OCI-LY7 (cell line): ENCODE results near the gene CPD. TPM values are rescaled to one million over a fixed set of nuclear protein-coding genes. Genes with fewer than 3 reads are reported as not detected.
"Not testable (repeated sequence)": the region's sequence is repeated elsewhere in the genome, so short reads cannot be mapped to it uniquely, and the experiment has no call there.

Experiments
- BruUV-seq: library from RNA; stranded (reverse); fragments of 400-500 nt; replicated peaks from 2 replicates; lab custom pipeline; 2021; lab: Mats Ljungman, UMichigan
- CTCF ChIA-PET: fragments of 300-600 bp; sonication (Branson Sonifier 250); formaldehyde crosslinking; loops from one replicate; lab custom pipeline; 2022; ENCODE audit warnings: antibody characterized with exemption; ENCODE audit not compliant: unreplicated experiment; lab: Charles Lee
- POLR2A ChIA-PET: fragments of 300-600 bp; sonication (Branson Sonifier 250); formaldehyde crosslinking; loops from one replicate; lab custom pipeline; 2022; ENCODE audit warnings: antibody characterized with exemption; lab: Charles Lee
- DNase-seq: peaks from one replicate; pipeline ENCODE4 v3.0.0-alpha.2; 2015; ENCODE audit warnings: low spot score
- H2AFZ ChIP-seq: fragments of 200-600 bp; sonication (generic), shearing (Covaris generic); 2 replicates; pipeline ENCODE4 v1.6.1; 2014; ENCODE audit warnings: mild to moderate bottlenecking, antibody characterized with exemption, low read length, moderate library complexity
- H3K27ac ChIP-seq: fragments of 200-600 bp; sonication (generic); 2 replicates; pipeline ENCODE4 v1.5.1; 2014; ENCODE audit warnings: mixed run types, low read depth, mild to moderate bottlenecking, moderate library complexity, low read length, inconsistent platforms; ENCODE audit not compliant: poor library complexity, severe bottlenecking
- H3K36me3 ChIP-seq: fragments of 200-600 bp; sonication (generic); 2 replicates; pipeline ENCODE4 v1.6.1; 2014; ENCODE audit warnings: mild to moderate bottlenecking, antibody characterized with exemption, low read length, moderate library complexity, mixed read lengths; ENCODE audit not compliant: insufficient read depth
- H3K4me1 ChIP-seq: fragments of 200-600 bp; sonication (generic); 2 replicates; pipeline ENCODE4 v1.5.1; 2014; ENCODE audit warnings: mild to moderate bottlenecking, low read length; ENCODE audit not compliant: insufficient read depth, poor library complexity, severe bottlenecking
- H3K4me2 ChIP-seq: fragments of 200-600 bp; sonication (generic); 2 replicates; pipeline ENCODE4 v1.6.1; 2014; ENCODE audit warnings: mild to moderate bottlenecking, low read length
- H3K4me3 ChIP-seq: fragments of 200-600 bp; sonication (generic); 2 replicates; pipeline ENCODE4 v1.5.1; 2014; ENCODE audit warnings: mild to moderate bottlenecking, low read depth, low read length; ENCODE audit not compliant: poor library complexity, severe bottlenecking
- H3K79me2 ChIP-seq: fragments of 200-600 bp; sonication (generic); 2 replicates; pipeline ENCODE4 v1.6.1; 2016; ENCODE audit warnings: low read depth, mild to moderate bottlenecking, low read length, moderate library complexity, mixed read lengths; ENCODE audit not compliant: insufficient read depth
- H3K9me2 ChIP-seq: fragments of 200-600 bp; sonication (generic); 2 replicates; pipeline ENCODE4 v1.6.1; 2016; ENCODE audit warnings: mild to moderate bottlenecking, low read length, mixed read lengths; ENCODE audit not compliant: insufficient read depth
- H3K9me3 ChIP-seq: fragments of 200-600 bp; sonication (generic); 2 replicates; pipeline ENCODE4 v1.6.1; 2014; ENCODE audit warnings: mild to moderate bottlenecking, mixed run types, low read length, mixed read lengths
- H4K20me1 ChIP-seq: fragments of 200-600 bp; sonication (generic); 2 replicates; pipeline ENCODE4 v1.6.1; 2014; ENCODE audit warnings: mild to moderate bottlenecking, antibody characterized with exemption, low read length, moderate library complexity, mixed read lengths; ENCODE audit not compliant: insufficient read depth
- EZH2phosphoT487 ChIP-seq: fragments of 200-600 bp; sonication (generic); IDR thresholded peaks from 2 replicates; pipeline ENCODE4 v1.6.1; 2018; ENCODE audit warnings: low read depth, borderline replicate concordance, mild to moderate bottlenecking, mixed run types, antibody characterized with exemption, low read length, moderate library complexity, mixed read lengths
- intact Hi-C: fragments of 100-400 bp; cut with micrococcal nuclease; formaldehyde crosslinking; loops from one replicate; pipeline ENCODE4 v1.10.0; 2022; ENCODE audit not compliant: unreplicated experiment
- total RNA-seq, 2 experiments: library from RNA; depleted of rRNA in 1 of 2; stranded (reverse); fragments of >200 nt in 1 of 2; shearing (Covaris generic) in 1 of 2; gene quantifications; 2 replicates each; pipeline ENCODE4 v1.2.3, GENCODE V29; 2014 to 2022
- TF ChIP-seq, protein P1 (sequence below): fragments of 200-600 bp; sonication (generic); conservative IDR thresholded peaks from 2 replicates; pipeline ENCODE4 v1.5.1; 2014; ENCODE audit warnings: mild to moderate bottlenecking, antibody characterized with exemption, low read length, moderate library complexity, mixed read lengths

The CPD gene
- total RNA-seq, 2 experiments from 2014 or later: 16.4 to 24.0 TPM

DNA sequence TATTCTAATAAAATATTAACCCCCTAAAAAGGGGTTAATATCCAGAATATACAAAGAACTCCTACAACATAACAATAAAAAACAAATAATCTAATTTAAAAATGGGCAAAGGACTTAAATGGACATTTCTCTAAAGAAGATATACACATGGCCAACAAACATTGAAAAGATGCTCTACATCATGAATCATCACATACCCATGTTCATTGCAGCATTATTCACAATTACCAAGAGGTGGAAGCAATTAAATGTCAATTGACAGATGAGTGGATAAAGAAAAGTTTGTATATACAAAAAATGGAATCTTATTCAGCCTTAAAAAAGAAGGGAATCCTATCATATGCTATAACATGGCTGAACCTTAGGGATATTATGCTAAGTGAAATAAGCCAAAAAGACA, 36.8 kb downstream of the CPD start:
- Histone ChIP-seq H3K79me2 (no peaks in the 10 kb centered on the region), H2AFZ (no peak overlapping the region), H4K20me1 (no peaks in the 10 kb centered on the region), H3K4me1 (no peaks in the 10 kb centered on the region), H3K9me3 (no peaks in the 10 kb centered on the region), H3K4me3 (no peak overlapping the region), H3K27ac (no peak overlapping the region), H3K36me3 (no peaks in the 10 kb centered on the region), H3K4me2 (no peak overlapping the region), H3K9me2 (0 out of 2 replicates have a peak, but pooled peaks cover 5% of the 10 kb centered on the region)
- intact Hi-C loops: no loop called here
- BruUV-seq: no TSS peak
- no peak for DNase-seq
- CTCF ChIA-PET: no interaction called here
- POLR2A ChIA-PET: interaction anchor here (0.9 kb wide), 1 partner anchor 20 kb away, joined by 5 read pairs; no protein-coding TSS in a partner anchor
- TF ChIP-seq EZH2phosphoT487: no peak
- TF ChIP-seq, protein P1, sequence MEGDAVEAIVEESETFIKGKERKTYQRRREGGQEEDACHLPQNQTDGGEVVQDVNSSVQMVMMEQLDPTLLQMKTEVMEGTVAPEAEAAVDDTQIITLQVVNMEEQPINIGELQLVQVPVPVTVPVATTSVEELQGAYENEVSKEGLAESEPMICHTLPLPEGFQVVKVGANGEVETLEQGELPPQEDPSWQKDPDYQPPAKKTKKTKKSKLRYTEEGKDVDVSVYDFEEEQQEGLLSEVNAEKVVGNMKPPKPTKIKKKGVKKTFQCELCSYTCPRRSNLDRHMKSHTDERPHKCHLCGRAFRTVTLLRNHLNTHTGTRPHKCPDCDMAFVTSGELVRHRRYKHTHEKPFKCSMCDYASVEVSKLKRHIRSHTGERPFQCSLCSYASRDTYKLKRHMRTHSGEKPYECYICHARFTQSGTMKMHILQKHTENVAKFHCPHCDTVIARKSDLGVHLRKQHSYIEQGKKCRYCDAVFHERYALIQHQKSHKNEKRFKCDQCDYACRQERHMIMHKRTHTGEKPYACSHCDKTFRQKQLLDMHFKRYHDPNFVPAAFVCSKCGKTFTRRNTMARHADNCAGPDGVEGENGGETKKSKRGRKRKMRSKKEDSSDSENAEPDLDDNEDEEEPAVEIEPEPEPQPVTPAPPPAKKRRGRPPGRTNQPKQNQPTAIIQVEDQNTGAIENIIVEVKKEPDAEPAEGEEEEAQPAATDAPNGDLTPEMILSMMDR: no peak

DNA sequence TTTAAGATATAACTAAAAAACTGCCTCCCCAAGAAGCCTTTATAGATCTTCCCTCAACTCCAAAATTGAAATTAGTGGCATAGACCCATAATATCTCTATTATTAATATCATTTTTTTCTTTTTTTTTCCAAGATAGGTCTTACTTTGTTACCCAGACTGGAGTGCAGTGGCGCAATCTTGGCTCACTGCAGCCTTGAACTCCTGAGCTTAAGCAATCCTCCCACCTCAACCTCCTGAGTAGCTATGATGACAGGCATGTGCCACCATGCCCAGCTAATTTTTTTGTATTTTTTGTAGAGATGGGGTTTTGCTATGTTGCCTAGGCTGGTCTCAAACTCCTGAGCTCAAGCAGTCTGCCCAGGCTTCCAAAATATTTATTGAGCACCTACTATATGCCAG, 39.3 kb downstream of the CPD start:
- BruUV-seq, H3K79me2 ChIP-seq, intact Hi-C loops, DNase-seq, CTCF ChIA-PET, H3K9me3 ChIP-seq, H3K4me3 ChIP-seq, H3K4me1 ChIP-seq, H3K27ac ChIP-seq, H3K9me2 ChIP-seq, H2AFZ ChIP-seq, H4K20me1 ChIP-seq, H3K36me3 ChIP-seq, H3K4me2 ChIP-seq: not testable (repeated sequence)
- POLR2A ChIA-PET: interaction anchor here (0.6 kb wide), 1 partner anchor 124 kb away, joined by 3 read pairs; no protein-coding TSS in a partner anchor

DNA sequence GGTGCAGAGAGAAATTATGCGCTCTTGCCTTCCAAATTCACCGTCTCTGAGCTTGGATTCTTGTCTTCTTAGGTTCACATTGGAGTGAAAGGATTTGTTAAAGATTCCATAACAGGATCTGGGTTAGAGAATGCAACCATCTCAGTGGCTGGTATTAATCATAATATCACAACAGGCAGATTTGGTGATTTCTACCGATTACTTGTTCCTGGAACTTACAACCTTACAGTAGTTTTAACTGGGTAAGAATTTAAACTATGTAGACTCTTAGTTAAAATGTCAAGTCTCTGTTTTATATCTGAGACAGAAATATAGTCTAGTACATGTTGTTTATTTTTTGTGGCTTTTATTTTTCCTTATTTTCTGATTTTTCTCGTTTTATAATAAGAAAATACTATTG, 42.9 kb downstream of the CPD start:
- H3K27ac ChIP-seq: no peak overlapping the region
- H3K9me2 ChIP-seq: no peaks in the 10 kb centered on the region
- CTCF ChIA-PET: no interaction called here
- no peaks in the 10 kb centered on the region for H3K79me2 ChIP-seq
- BruUV-seq: no TSS peak
- H2AFZ ChIP-seq: no peak overlapping the region
- H4K20me1 ChIP-seq: no peaks in the 10 kb centered on the region
- H3K9me3 ChIP-seq: no peaks in the 10 kb centered on the region
- no peak overlapping the region for H3K4me3 ChIP-seq
- peaks cover 10% of the 10 kb centered on the region for H3K36me3 ChIP-seq
- TF ChIP-seq, protein P1: no peak
- TF ChIP-seq EZH2phosphoT487: no peak
- no peak for DNase-seq
- intact Hi-C loops: no loop called here
- H3K4me1 ChIP-seq: no peaks in the 10 kb centered on the region
- POLR2A ChIA-PET: no interaction called here
- H3K4me2 ChIP-seq: no peak overlapping the region
